ENCODE results near the gene ARHGEF37. TPM values are rescaled to one million over a fixed set of nuclear protein-coding genes. Genes with fewer than 3 reads are reported as not detected.

The ARHGEF37 gene
- total and polyA plus RNA-seq, 7 experiments from 2014 or later = 0.43 to 1.8 (median 0.60) TPM; not detected in 1

DNA sequence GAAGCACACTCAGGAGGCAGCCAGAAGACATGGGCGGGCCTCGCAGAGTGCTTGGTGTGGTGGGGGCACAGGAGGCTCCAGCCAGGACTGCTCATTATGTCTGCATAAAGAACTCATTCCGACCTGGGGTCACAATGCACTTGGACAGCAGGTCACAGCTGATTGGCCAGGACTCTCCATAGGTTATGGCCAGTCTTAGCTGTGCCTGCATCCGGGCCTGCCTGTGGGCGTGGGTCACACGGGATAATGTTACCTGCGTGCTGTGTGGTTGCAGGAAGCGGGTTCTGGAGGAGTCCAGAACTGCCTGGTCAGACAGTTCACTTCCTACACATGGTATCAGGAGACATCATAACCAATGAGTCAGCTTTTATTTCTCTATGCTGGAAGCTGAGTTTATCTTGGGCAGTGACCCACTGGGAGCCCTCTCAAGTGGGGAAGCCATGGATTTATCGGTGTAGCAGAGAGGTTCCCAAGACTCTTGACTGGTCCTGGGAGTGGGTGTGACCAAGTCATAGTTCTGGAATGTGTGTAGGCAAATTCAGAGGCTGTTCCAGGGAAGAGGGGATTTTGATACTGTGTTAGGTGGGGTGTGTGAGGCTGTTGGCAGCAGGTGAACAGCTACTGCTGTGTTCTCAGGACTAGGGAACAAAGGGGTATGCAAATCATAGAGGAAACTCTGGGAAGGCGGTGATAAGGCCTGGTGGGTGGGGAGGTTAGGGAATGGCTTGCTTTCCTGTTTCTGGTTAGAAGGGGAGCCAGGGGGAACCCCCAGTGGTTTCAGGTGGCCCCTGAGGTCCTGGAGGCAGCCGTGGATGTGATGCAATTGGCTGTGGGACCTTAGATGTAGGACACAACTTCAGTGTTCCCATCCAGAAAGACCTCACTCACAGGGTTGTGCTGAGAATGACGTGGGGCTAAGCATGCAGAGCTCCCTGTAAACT, 51.3 kb downstream of the ARHGEF37 start:
- Mint-ChIP-seq H3K27ac (no peak overlapping the region), H3K4me1 (peaks cover 0 to 8% (median 0%) of the 10 kb centered on the region in 7 donors)

DNA sequence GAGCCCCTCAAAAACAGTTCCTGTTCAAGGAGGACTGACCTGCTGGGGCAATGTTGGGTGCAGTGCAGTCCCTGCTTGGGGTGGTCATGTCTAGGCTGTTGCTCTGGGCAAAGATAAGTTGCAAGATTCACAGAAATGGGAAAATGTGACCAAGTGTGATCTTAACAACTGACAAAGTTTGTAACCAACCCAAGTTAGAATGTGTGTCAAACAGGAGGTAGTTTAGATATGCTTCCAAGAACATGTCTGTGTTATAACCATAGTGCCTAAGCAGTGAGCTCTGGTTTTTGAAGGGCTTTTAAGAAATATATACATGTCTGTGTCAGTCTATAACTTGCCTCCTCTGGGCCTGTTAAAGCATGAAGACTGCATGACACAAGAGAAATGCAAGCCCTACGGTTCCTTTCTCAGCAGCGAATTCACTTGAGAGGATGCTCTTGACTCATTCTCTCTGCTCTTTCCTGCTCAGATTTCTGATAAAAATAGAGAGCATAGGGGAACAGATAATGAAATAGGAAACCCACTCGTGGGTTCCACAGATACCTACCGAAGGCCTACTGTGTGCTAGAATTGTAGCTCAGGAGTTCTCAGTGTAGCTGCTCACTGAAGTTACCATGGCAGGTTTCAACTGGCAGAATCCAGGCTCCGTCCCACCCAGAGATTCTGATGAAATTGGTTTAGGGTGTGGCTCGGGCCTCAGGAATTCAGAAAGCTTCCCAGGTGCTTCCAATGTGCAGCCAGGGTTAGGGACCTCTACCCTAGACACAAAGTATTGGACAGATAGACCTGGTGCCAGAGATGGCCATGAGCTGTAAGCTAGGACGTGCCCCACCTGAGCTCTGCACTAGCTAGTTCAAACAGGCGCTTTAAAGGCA, 52.4 kb downstream of the ARHGEF37 start:
- ChIA-PET CTCF (interaction anchor here (0.9 to 1.7 kb wide), 7 partner anchors 9 to 359 kb away, joined by 3 to 7 read pairs (median 4); no protein-coding TSS in a partner anchor), POLR2A (no interaction called here)
- Mint-ChIP-seq H3K27ac (peak overlapping the region in 1 of 9 donors; percentile 59), H3K4me1 (peaks cover 0 to 8% (median 0%) of the 10 kb centered on the region in 7 donors), H3K4me3 (no peak overlapping the region), H3K36me3 (no peaks in the 10 kb centered on the region), H3K9me3 (peaks cover 0 to 4% (median 0%) of the 10 kb centered on the region in 11 donors), H3K27me3 (peaks cover 0 to 3% (median 0%) of the 10 kb centered on the region in 5 donors)
- ATAC-seq (no peak), DNase-seq (no peak)
- H3K27ac ChIP-seq (ENCODE audit: low read depth, low read length) = no peak overlapping the region
- intact Hi-C loops (cut with micrococcal nuclease) = no loop called here
- H3K4me1 ChIP-seq (ENCODE audit: control insufficient read depth in 2 of 2, insufficient read depth in 2 of 2, low read length in 2 of 2) = no peaks in the 10 kb centered on the region
- H3K27me3 ChIP-seq (ENCODE audit: control insufficient read depth in 2 of 2, insufficient read depth in 2 of 2, low read length in 2 of 2) = no peaks in the 10 kb centered on the region
- no peaks in the 10 kb centered on the region for H3K9me3 ChIP-seq (ENCODE audit: control insufficient read depth in 2 of 3, low read length in 3 of 3)
- no peaks in the 10 kb centered on the region for H3K36me3 ChIP-seq (ENCODE audit: control insufficient read depth in 2 of 3, insufficient read depth in 3 of 3, low read length in 3 of 3)
- H3K4me3 ChIP-seq (ENCODE audit: low read length) = no peak overlapping the region

More for the DNA sequence above, 51.3 kb downstream of the ARHGEF37 start:
- Histone ChIP-seq H3K27me3 (ENCODE audit: control insufficient read depth in 2 of 2, insufficient read depth in 2 of 2, low read length in 2 of 2) (no peaks in the 10 kb centered on the region), H3K27ac (ENCODE audit: low read depth, low read length) (no peak overlapping the region), H3K36me3 (ENCODE audit: control insufficient read depth in 2 of 3, insufficient read depth in 3 of 3, low read length in 3 of 3) (no peaks in the 10 kb centered on the region), H3K4me1 (ENCODE audit: control insufficient read depth in 2 of 2, insufficient read depth in 2 of 2, low read length in 2 of 2) (no peaks in the 10 kb centered on the region), H3K4me3 (ENCODE audit: low read length) (no peak overlapping the region), H3K9me3 (ENCODE audit: control insufficient read depth in 2 of 3, low read length in 3 of 3) (no peaks in the 10 kb centered on the region)
- POLR2A ChIA-PET = no interaction called here
- no peak for ATAC-seq
- peaks cover 0 to 2% (median 0%) of the 10 kb centered on the region in 5 donors for H3K27me3 Mint-ChIP-seq
- CTCF ChIA-PET = interaction anchor here (0.5 to 1.7 kb wide), 4 partner anchors 8 to 428 kb away, joined by 3 to 7 read pairs (median 3); no protein-coding TSS in a partner anchor
- DNase-seq = no peak
- intact Hi-C loops (cut with micrococcal nuclease) = no loop called here
- no peak overlapping the region for H3K4me3 Mint-ChIP-seq
- H3K9me3 Mint-ChIP-seq = peaks cover 0 to 4% (median 0%) of the 10 kb centered on the region in 11 donors
- H3K36me3 Mint-ChIP-seq = no peaks in the 10 kb centered on the region

DNA sequence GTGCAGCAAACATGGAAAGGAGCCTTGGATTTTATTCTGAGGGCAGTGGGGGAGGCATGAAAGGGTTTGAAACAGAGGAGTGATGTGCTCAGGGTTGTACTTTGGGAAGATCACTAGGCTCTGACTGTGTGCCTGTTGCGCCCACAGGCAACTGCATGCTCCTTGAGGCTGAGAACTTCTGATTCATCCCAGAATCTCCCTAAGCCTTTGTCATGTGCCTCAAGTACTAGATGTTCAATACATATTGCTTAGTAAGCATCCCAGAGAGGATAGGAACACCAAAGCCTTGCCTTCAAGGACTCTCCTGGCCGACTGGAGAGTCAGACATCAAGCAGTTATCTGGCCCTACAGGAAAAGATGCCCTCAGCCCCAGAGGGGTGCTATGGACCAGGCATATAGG, 54.1 kb downstream of the ARHGEF37 start:
- Histone ChIP-seq H3K36me3 (ENCODE audit: control insufficient read depth in 2 of 3, insufficient read depth in 3 of 3, low read length in 3 of 3) (no peaks in the 10 kb centered on the region), H3K27ac (ENCODE audit: low read depth, low read length) (no peak overlapping the region), H3K27me3 (ENCODE audit: control insufficient read depth in 2 of 2, insufficient read depth in 2 of 2, low read length in 2 of 2) (no peaks in the 10 kb centered on the region), H3K9me3 (ENCODE audit: control insufficient read depth in 2 of 3, low read length in 3 of 3) (no peaks in the 10 kb centered on the region), H3K4me3 (ENCODE audit: low read length) (no peak overlapping the region), H3K4me1 (ENCODE audit: control insufficient read depth in 2 of 2, insufficient read depth in 2 of 2, low read length in 2 of 2) (no peaks in the 10 kb centered on the region)
- POLR2A ChIA-PET = no interaction called here
- no peaks in the 10 kb centered on the region for H3K36me3 Mint-ChIP-seq
- peaks cover 0 to 4% (median 0%) of the 10 kb centered on the region in 11 donors for H3K9me3 Mint-ChIP-seq
- H3K4me1 Mint-ChIP-seq = peaks cover 0 to 8% (median 0%) of the 10 kb centered on the region in 7 donors
- H3K27me3 Mint-ChIP-seq = peaks cover 0 to 3% (median 0%) of the 10 kb centered on the region in 5 donors
- CTCF ChIA-PET = interaction anchor here (1.1 to 1.6 kb wide), 2 partner anchors 187 to 194 kb away, joined by 4 to 8 read pairs; no protein-coding TSS in a partner anchor
- DNase-seq = no peak
- H3K4me3 Mint-ChIP-seq = no peak overlapping the region
- ATAC-seq = no peak
- intact Hi-C loops (cut with micrococcal nuclease) = no loop called here
- peak overlapping the region in 1 of 9 donors; percentile 21 for H3K27ac Mint-ChIP-seq

DNA sequence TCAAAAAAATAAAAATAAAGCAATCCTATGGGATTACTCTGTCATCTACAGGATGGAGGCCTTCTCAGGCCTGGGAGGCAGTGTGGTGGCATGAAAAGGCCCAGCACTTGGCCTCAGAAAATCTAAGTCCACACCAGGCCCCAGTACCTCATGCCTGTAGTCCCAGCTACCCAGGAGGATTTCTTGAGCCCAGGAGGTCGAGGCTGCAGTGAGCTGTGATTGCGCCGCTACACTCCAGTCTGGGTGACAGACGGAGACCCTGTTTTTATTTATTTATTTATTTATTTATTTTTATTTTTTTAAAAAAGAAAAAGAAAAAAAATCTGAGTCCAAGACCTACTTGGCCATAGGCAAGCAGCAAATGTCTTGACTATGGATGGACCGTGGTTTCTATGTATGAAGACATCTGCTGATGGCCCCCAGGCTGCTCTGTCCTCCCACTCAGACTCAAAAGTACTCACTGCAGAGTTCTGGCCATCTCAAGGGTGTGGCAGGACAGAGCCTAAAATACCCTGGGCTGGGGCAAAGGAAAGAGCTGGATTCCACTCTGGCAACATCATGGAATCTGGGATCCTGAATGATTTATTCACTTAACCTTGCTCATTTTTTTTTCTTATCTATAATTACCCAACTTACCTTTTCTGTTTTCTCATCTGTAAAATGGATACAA, 55.0 kb downstream of the ARHGEF37 start:
- Histone ChIP-seq H3K36me3 (ENCODE audit: control insufficient read depth in 2 of 3, insufficient read depth in 3 of 3, low read length in 3 of 3) (no peaks in the 10 kb centered on the region), H3K27me3 (ENCODE audit: control insufficient read depth in 2 of 2, insufficient read depth in 2 of 2, low read length in 2 of 2) (no peaks in the 10 kb centered on the region), H3K4me3 (ENCODE audit: low read length) (no peak overlapping the region), H3K4me1 (ENCODE audit: control insufficient read depth in 2 of 2, insufficient read depth in 2 of 2, low read length in 2 of 2) (no peaks in the 10 kb centered on the region), H3K9me3 (ENCODE audit: control insufficient read depth in 2 of 3, low read length in 3 of 3) (no peaks in the 10 kb centered on the region), H3K27ac (ENCODE audit: low read depth, low read length) (no peak overlapping the region)
- intact Hi-C loops (cut with micrococcal nuclease) = loop anchor here (1.0 to 2.0 kb wide), 6 partner anchors 94 to 582 kb away; partner anchors contain the start of gene PPARGC1B (in 1 of the 2)
- no peak overlapping the region for H3K27ac Mint-ChIP-seq
- H3K4me3 Mint-ChIP-seq = no peak overlapping the region
- ChIA-PET CTCF (interaction anchor here (0.6 to 5.7 kb wide), 13 partner anchors 12 to 1743 kb away, joined by 3 to 93 read pairs (median 4); no protein-coding TSS in a partner anchor), POLR2A (no interaction called here)
- peaks cover 0 to 8% (median 0%) of the 10 kb centered on the region in 7 donors for H3K4me1 Mint-ChIP-seq
- ATAC-seq (no peak), DNase-seq (no peak)
- peaks cover 0 to 3% (median 0%) of the 10 kb centered on the region in 5 donors for H3K27me3 Mint-ChIP-seq
- peaks cover 0 to 2% (median 0%) of the 10 kb centered on the region in 11 donors for H3K9me3 Mint-ChIP-seq
- no peaks in the 10 kb centered on the region for H3K36me3 Mint-ChIP-seq

DNA sequence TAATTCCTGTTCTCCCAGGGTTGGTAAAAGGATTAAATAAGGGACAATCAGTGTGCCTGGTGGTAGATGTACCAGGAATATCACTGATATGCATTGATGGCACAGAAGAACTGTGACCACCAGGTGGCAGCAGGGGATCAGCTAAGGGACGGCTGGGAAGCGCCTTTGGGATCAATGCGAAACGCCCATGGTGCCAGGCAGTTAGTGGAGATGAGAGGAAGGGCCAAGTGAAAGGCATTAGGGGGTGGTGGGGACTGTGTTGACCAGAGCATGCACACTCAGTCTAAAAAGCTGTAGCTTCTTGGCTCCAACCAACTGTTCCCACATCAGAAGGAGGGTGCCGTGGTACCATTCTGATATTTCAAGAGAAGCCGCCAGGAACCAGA, 55.6 kb downstream of the ARHGEF37 start:
- POLR2A ChIA-PET = no interaction called here
- ATAC-seq (peak; percentile 77), DNase-seq (peak in 7 of 9 donors; percentile 24 to 68 (median 43))
- no peaks in the 10 kb centered on the region for H3K36me3 ChIP-seq (ENCODE audit: control insufficient read depth in 2 of 3, insufficient read depth in 3 of 3, low read length in 3 of 3)
- no peak overlapping the region for H3K4me3 Mint-ChIP-seq
- intact Hi-C loops (cut with micrococcal nuclease) = loop anchor here (1.0 to 2.0 kb wide), 6 partner anchors 94 to 582 kb away; partner anchors contain the start of gene PPARGC1B (in 1 of the 2)
- H3K27me3 Mint-ChIP-seq = peaks cover 0 to 3% (median 0%) of the 10 kb centered on the region in 5 donors
- no peaks in the 10 kb centered on the region for H3K36me3 Mint-ChIP-seq
- no peaks in the 10 kb centered on the region for H3K9me3 ChIP-seq (ENCODE audit: control insufficient read depth in 2 of 3, low read length in 3 of 3)
- CTCF ChIA-PET = interaction anchor here (0.6 to 5.7 kb wide), 11 partner anchors 12 to 1353 kb away, joined by 3 to 93 read pairs (median 5); no protein-coding TSS in a partner anchor
- H3K9me3 Mint-ChIP-seq = peaks cover 0 to 2% (median 0%) of the 10 kb centered on the region in 11 donors
- H3K27me3 ChIP-seq (ENCODE audit: control insufficient read depth in 2 of 2, insufficient read depth in 2 of 2, low read length in 2 of 2) = no peaks in the 10 kb centered on the region
- peaks cover 0 to 8% (median 0%) of the 10 kb centered on the region in 7 donors for H3K4me1 Mint-ChIP-seq
- H3K4me3 ChIP-seq (ENCODE audit: low read length) = no peak overlapping the region
- H3K4me1 ChIP-seq (ENCODE audit: control insufficient read depth in 2 of 2, insufficient read depth in 2 of 2, low read length in 2 of 2) = no peaks in the 10 kb centered on the region
- H3K27ac Mint-ChIP-seq = no peak overlapping the region
- H3K27ac ChIP-seq (ENCODE audit: low read depth, low read length) = no peak overlapping the region
